Inferior parietal cortex (tissue), 1 donor: Measurements from ENCODE around the gene KCNQ2.

Experiments used
- DNase-seq: peaks from one replicate; pipeline ENCODE4 v3.0.0-alpha.2; 2016; ENCODE audit errors: extremely low spot score

The KCNQ2 gene

GRCh38 chr20:63434599-63435378 is 37.7 kb downstream of the KCNQ2 start:
- peak; percentile 74 for DNase-seq

- DNase-seq, result no peak
Observed at GRCh38 chr20:63433756-63434531, 38.5 kb downstream of the KCNQ2 start.

- DNase-seq, result no peak
Observed at GRCh38 chr20:63433351-63433750, 39.1 kb downstream of the KCNQ2 start.

GRCh38 chr20:63432577-63433325 is 39.7 kb downstream of the KCNQ2 start:
- DNase-seq, result no peak

- DNase-seq, result no peak
Observed at GRCh38 chr20:63431944-63432343, 40.5 kb downstream of the KCNQ2 start.

- DNase-seq, result no peak
Observed at GRCh38 chr20:63430891-63431290, 41.6 kb downstream of the KCNQ2 start.

- no peak for DNase-seq
Observed at GRCh38 chr20:63429992-63430391, 42.5 kb downstream of the KCNQ2 start.

- no peak for DNase-seq
Observed at GRCh38 chr20:63428906-63429575, 43.4 kb downstream of the KCNQ2 start.

GRCh38 chr20:63427724-63428330 is 44.6 kb downstream of the KCNQ2 start:
- no peak for DNase-seq

- DNase-seq, result no peak
Observed at GRCh38 chr20:63427206-63427605, 45.2 kb downstream of the KCNQ2 start.

GRCh38 chr20:63425846-63426485 is 46.5 kb downstream of the KCNQ2 start:
- no peak for DNase-seq

- DNase-seq, result no peak
Observed at GRCh38 chr20:63424613-63425012, 47.8 kb downstream of the KCNQ2 start.

- no peak for DNase-seq
Observed at GRCh38 chr20:63423751-63424150, 48.7 kb downstream of the KCNQ2 start.

- no peak for DNase-seq
Observed at GRCh38 chr20:63422653-63423052, 49.8 kb downstream of the KCNQ2 start.

- no peak for DNase-seq
Observed at GRCh38 chr20:63421913-63422312, 50.5 kb downstream of the KCNQ2 start.

GRCh38 chr20:63421094-63421692 is 51.3 kb downstream of the KCNQ2 start:
- DNase-seq, result no peak

- no peak for DNase-seq
Observed at GRCh38 chr20:63420359-63421093, 51.9 kb downstream of the KCNQ2 start.

GRCh38 chr20:63419299-63419698 is 53.2 kb downstream of the KCNQ2 start:
- DNase-seq, result no peak

GRCh38 chr20:63418617-63419016 is 53.8 kb downstream of the KCNQ2 start:
- no peak for DNase-seq

- no peak for DNase-seq
Observed at GRCh38 chr20:63417738-63418120, 54.7 kb downstream of the KCNQ2 start.
